ENCODE results near the gene ZBP1. TPM values are rescaled to one million over a fixed set of nuclear protein-coding genes. Genes with fewer than 3 reads are reported as not detected.
A peak's percentile ranks its signal among the peaks of the same experiment; 100 is the strongest.

The ZBP1 gene
- polyA plus RNA-seq, 3 donors, result 0.08 to 0.11 TPM; not detected in 1

DNA sequence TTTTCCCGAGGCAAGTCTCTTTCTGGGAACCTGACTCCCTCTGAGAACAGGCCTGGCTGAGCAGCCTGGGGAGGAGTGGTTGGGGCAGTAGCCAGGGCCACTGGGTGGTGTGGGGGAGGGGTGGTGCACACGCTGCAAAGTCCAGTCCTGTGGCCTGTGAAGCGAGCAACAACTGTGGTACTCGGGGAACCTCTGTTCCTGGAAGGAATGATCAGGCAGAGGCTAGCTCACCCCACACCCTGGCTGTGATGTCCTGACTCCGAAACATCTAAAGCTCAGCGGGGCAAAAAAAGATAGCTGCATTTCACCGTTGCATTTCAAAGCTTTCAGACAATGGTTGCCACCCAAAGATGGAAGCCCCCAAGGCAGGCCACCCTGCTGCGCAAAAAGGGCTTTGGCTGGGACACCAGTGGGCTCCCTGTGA lies 33.8 kb downstream of the ZBP1 start:
- DNase-seq, result no peak

DNA sequence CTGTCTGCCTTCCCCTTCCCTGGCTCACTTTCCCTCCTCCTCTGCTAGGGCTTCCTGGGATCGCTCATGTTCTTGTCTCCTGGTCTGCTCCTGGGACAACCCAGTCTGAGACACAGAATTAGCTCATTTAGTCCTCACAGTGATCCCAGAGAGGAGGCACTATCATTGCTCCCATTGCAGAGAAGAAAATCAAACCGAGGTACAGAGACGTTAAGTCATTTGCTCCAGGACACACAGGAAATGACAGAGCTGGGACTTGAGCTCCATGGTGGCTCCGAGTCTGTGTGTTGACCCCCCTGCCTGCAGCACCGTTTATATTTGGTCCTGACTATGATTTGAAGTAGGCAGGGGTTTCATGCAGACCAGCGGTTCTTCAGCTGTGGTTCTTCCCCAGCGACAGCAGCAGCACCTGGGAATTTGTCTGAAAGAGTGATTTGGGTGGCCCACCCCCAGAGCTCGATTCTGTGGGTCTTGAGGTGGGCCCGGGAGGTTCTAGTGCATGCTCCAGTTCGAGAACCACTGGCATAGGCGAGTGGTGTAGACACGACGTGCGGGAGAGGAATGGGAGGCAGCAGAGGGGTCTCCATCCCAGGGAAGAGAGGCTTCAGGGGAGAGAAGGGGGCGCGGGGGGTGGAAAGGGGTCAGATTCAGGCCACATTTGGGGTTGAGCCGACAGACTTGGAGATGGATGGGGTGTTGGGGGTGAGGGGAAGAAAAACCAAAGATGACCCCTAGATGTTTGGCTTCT lies 34.6 kb downstream of the ZBP1 start:
- no peak for DNase-seq

DNA sequence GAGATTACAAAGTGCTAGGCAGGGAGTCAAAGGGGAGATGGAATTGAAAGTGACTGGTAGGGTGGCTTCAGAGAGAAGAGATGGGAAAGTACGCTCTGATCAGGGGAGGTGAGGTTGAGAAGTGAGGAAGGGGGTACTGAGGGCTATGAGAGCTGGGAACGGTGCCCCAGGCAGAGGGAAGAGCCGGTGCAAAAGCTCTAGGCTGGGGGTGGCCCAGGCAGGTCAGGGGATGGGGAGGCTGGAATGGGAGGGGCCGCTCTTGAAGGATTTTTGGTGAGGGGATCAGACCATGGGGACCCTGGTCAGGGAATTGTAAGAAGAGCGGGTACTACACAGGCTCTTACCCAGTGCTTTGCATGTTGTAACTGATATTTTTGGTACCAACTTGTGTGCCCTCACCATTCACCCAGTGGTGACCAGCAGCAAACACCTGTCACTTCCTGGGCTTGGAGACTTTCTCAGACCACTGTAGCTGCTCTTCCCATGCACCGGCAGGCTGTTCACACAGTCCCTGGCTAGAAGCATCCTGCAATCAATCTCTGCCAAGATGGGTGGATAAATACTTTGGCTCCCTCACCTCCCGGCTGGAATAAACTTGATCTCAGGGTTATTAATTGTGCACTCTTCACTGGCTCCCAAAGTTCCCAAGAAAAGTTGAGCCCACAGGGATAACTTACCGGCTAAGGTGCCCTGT lies 35.3 kb downstream of the ZBP1 start:
- DNase-seq, result no peak

DNA sequence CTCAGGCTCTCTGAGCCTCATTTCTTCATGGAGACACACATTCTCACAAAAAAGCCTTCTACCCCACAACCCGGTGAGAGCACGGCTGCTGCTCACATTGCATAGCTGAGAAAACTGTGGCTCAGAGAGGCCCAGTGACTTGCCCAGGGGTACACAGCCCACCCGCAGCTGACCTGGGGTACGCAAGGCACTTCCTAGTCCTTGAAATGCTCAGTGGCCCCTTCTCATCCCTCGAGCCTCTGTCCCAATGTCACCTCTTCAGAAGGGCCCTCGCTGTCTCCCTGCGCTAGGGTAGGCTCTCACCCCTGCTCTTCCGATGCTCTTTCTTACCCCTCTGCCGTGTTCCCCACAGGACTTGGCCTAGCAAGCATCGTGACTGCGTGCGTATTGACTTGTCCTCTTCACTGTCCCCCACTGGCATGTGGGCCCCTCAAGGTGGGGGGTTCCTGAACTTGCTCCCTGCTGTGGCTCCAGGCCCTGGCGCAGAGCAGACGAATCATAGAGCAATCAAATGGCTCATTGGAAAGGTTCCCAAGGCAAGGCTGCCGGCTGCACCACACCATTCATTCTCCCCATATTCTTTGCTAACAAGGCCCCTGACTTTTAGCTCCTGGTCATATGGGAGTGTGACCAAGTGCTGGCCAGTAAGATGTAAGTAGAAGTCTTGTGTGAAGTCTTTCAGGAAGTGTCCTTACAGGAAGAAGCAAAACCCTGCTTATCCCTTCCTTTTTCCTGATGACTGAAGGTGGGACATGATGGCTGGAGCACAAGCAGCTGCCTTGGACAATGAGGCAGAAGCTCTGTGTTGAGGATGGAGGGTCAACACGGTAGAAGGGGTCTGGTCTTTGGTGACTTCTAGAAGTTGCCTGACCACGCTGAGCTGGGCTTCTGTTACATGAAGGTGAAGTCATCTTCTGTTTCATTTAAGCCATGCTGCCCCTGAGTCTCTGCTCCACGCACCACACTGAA lies 36.7 kb downstream of the ZBP1 start:
- no peak for DNase-seq

DNA sequence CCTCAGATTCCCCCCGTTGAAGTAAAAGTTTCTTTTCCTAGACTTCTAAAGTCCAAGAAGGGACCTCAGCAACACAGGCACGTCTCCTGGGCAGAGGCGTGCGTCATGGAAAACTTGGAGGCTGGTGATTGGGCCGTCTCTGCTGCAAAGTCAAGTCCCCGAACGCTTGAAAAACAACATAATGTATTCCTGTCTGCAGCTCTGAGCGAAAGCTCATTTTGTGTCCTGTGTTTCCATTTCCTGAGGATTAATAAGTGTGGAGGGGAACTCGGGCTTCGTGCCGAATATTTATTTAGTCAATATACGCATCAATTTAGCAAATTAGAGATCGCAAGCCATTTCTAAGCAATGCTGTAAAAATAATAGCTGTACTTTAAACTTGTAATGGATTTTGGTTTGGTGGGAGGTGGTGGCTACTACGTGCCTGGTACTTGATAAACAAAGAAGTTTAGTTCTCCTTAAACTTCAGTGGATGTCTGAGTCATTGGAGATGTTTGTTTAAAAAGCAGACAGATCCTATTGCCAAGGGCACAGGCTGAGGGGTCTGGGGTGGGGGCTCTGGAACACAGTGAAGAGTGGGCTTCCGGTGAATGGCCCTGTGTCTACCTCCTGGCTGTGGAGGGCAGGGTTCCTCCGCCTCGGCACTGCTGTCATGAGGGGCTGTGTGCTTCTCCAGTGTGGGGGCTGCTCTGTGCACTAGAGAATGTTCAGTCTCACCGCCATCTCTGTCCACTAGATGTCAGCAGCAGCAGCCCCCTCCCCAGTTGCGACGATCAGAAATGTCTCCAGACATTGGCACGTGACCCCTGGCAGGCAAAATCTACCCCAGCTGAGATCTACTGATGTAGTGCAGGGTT lies 37.6 kb downstream of the ZBP1 start:
- DNase-seq, result peak; percentile 81

DNA sequence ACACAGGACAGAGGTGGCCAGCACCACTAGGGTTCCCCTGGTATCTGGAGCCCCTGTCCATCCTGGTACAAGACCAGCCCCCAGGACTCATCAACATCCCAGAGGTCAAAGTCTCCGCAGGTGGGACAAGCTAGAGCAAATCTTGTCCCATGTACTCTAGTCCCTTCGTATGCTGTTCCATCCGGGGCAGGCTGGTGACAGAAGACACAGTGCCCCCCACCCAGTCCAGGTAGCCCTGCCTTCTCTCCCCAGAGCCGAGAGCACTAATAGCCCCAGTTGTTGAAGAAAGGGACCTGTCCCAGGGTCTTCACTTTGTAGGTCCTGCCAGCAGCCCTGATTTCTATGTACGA lies 38.2 kb downstream of the ZBP1 start:
- no peak for DNase-seq

DNA sequence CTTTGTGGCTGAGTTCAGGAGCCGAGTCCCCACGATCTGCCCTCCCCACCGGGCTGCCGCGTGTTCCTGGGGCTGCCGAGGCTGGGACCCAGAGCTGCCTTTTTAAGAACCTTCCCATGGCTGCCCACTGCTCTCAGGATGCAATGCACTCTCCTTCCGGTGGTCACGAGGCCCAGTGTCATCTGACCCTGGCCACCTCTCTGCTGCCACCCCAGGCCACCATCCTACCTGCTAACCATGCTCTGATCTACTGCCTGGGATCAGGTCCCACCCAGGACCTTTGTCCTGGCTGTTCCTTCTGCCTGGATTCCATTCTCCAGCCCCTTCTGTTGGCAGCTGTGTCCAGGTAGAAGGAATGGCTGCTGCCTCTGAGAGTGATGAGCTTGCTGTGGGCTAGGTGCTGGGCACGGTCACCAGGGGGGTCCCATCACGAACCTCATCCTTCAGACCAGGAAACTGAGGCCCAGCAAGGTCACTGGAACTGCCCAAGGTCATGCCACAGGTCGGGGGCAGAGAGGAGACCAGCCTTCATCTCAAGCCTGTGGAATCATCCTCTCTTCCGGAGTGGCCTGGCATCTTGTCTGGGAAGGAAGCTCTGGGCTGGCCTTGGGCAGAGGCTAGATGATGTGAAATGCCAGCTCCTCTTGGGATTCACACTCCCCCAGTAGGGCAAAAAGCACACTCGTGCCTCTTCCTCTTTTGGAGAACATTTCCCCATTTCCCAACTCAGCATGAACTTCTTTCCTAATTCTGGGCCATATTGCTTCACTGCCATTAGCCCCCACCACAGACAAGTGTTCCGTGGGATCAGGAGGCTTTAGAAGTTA lies 38.8 kb downstream of the ZBP1 start:
- no peak for DNase-seq

DNA sequence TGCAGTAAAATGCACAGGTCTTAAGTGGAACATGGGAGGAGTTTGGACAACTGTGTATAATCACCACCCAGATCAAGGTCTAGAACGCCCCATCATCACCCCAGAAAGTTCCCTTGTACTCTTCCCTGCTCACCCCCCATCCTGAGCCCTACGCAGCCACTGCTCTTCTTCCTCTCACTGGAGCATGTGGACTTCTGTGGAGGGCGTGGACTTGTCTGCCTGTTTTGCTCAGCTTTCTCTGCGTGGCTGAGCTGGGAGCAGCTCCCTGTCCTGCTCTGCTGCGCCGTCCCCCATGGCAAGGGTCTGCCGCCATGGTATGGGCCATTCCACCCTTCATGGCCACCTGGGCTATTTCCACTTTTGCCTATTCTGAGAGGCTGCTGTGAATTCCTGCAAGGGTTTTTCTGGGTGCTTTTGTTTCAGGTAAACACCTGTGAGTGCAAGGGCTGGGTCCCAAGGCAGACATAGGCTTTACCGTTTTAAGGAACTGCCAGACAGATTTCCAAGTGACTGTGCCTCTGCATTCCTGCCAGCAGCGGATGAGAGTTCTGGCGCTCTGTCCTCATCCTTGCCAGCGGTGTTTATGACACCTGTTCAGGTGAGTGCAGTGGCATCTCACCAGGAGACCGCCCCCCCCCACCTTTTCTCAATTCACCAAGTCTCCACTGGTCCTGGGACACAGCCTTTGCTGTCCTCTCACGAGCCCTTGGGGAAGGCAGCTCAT lies 39.6 kb downstream of the ZBP1 start:
- DNase-seq, result no peak

DNA sequence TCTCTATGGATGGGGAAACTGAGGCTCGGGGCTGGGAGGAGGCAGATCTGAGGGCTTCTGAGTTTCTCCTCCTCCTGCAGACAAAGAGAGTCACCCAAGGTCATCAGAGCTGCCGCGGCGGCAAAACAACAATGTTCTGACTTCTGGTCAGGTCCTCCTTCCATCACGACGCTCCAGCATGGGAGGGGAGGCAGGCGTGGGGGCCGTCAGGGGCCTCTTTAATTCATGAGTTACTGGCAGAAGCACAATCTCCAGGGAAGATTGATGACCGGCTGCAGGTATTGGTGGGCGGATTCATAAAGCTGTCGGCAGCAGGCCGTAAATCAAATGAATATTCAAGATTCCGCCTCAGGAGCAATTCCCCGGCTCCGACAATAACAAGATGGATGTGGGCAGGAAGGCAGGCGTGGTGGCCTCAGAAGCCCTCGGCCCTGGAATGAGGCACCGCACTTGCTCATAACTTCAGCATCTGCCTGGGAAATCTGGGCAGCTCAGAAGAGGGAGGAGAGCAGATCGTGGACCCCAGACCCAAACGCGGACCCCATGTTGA lies 40.3 kb downstream of the ZBP1 start:
- DNase-seq, result peak; percentile 73

DNA sequence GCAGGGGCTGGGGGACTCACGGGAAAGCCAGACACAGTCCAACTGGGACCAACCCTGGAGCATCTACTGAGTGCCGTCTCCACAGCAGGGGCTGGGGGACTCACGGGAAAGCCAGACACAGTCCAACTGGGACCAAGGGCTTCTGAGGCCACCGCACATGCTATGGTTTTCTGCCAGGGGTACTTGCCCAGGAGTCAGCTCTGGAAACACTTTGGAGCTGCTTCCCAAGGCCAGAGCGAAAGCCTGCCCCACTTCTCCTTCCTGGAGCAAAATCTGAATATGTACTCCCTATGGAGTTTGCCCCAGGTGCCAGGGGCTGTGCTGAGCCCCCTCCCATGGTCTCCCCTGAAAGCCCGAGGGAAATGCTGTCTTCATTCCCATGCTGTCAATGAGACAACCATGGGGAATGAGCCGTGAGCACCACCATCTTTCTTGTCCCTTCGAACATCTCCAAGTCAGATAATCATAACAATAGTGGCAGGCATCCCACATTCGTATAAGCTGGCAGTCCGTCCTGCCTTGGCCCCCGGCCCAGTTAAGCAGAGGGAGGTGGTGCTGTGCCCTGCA lies 40.8 kb downstream of the ZBP1 start:
- DNase-seq, result no peak

DNA sequence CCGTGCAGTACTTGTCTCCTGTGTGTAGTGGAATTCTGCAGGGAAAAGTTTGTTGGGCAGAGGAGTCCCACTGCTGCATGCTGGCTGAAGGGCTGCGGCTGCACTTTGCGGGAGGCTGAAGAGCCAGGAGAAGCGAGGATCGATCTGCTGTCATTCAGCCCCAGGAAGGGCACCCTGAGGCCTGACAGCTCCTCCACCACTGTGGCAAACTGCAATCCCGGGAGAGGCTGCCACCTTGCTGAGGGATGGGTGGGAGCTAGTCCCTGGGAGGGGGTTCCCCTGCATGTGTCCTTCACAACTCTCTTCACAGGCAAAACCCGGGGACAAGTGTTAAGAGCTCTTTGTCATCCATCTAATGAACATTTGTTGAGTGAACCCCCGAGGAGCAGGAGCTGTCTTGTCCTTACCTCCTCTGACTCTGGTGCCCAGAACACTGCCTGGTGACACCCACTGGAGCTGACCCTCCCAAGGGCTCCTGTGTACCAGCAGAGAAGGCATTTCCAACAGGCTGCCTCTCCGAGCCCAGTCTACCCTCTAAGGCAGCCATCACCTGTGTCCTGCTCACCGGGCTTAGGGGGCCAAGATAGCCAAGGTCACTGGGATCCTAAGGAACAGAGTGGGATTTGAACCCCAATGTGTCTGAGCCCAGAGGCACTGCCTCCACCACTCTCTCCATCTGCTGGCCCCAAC lies 41.6 kb downstream of the ZBP1 start:
- no peak for DNase-seq

DNA sequence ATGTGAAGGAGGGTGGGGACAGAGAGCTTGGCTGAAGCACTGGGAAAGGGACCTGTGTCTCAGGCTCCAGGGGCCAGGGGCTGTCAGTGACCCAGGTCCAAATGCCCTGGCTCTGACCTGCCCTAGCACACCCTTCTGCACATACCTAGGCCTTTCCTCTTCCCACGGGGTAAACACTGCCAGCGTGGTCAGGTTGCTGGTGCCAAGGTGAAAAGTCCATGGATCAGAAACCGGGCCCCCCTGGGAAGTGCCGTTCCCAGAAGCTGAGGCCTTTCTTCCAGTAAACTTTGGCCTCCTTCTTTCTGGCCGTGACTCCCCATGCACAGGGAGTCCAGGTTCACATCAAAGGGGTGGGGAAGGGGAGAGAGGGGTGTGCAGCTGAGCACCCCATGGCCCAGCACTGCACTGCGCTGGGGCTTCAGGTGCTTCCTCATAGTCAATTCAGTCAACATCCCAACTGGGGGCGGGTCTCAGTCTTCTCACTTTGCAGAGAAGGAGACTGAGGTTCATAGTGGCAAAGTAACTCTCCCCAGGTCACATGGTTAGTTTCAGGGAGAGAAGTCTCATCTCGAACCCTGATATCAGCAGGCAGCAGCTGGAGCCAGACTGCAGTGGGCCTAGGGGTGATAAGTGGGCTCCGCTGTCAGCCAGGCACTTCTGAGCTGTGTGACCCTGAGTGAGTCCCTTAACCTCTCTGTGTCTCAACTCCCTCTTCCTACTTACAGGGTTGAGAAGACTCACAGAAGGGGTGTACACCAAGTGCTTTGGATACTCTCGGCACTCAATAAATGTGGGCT lies 42.3 kb downstream of the ZBP1 start:
- DNase-seq, result no peak

DNA sequence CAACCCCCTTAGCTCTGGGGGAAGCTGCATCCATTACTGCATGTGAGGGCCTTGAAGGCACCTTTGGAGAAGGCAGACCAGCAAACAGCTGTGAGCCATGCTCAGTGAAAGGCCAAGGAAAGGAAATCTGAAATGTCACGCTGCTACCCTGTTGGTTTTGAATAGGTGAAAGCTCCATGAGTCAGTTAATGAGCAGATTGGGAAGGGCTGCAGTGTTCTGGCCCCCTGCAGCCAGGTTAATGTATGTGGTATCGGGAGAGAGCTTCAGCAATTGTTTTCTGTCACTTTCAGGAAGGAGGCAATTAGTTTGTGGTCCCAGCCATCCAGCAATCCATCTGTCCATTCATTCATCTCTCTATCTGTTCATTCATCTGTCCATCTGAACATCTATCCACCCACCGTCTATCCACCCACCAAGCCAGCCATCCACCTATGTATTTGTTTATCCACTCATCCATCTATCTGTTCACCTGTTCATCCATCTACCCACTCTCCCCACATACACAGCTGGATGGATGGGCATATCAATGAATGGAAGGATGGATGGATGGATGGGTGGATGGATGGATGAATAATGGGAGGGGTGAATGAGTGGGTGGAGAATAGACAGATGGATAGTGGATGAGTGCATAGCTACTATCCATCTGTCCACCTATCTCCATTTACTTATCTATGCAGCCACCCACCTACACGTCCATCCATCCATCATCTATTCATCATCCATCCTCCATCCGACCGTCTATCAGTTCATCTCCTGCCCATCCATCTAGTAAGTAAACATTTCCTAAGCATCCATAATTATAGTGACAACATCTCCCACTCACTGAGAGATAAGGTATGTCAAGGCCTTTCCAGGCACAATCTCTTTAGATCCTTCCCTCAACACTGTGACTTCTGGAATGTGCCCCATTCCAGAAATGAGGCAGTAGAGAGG lies 43.3 kb downstream of the ZBP1 start:
- no peak for DNase-seq

DNA sequence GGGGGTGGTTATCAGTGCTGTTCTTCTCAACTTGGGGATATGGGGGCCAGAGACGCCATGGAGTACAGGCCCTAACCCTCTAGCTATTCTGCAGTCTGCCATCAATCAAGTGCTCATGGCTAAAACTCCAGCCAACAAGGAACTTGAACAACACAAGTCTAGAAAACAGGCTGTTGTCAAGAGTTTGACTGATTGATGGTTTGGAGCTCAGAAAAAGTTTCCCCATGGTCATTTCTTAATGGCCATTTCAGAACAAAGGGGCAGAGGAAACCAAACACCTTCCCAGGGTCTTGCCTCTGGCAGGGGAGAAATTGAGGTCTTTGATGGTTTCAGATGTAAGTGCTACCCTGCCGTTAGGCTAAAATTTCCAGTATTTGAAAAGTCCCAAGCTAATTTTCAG lies 44.2 kb downstream of the ZBP1 start:
- no peak for DNase-seq

DNA sequence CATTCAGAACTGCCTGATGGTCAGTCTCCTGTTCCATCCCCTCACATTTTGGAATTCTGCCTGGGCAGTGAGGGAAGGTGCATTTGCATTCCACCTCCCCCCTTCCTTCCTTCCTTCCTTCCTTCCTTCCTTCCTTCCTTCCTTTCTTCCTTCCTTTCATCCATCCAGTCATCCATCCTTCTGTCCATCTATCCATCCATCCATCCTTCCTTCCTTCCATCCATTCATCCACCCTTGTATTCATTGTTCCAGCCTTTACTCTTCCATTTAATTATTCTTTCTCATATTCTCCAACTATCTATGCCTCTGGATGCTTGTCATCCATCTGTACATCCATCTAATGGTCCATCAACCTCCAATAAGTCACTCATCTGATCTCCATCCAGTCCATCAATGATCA lies 45.3 kb downstream of the ZBP1 start:
- no peak for DNase-seq

DNA sequence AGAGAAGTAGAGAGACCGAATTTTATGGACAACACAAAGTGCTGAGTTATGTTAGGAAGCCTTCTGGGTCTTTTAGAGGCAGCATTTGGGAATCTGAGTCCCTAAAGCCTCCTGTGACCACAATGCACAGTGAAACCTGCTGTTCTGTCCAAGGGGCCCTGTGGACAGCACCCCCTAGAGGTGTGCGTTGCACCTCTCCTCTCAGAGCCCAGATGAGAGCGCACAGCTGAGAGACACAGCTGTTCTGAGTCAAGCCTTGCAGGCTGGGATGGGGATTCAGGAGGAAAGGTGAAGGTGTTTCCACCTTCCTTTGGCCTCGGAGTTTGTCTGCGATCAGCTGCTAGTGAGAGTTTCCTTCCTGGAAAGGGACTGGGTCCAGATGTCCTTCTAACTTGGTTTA lies 46.3 kb downstream of the ZBP1 start:
- no peak for DNase-seq

DNA sequence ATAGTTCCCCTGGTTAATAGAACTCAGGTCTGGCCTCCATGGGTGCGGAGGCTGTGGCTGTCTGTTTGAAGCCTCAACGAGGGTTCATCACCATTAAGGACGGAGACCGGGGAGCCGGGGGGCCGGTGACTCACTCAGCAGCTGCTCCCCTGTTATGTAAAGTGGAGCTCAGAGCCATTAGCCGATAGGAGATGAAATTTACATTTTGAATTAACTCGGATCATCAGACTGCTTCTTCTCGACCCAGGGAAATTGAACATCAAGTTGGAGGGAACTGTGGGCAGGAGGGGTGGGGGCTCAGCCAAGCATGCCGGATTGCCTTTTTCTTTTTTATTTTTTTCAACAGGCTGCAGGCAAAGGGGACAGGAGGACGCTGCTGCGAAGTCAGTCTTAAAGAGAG lies 47.0 kb downstream of the ZBP1 start:
- DNase-seq, result no peak

Data from renal pelvis (tissue), 4 donors.